ENCODE data around the gene DOCK2.

Gene DOCK2

GRCh38 chr5:169943026-169943425, 306.0 kb downstream of the DOCK2 start:
- TF ChIP-seq, protein P1, sequence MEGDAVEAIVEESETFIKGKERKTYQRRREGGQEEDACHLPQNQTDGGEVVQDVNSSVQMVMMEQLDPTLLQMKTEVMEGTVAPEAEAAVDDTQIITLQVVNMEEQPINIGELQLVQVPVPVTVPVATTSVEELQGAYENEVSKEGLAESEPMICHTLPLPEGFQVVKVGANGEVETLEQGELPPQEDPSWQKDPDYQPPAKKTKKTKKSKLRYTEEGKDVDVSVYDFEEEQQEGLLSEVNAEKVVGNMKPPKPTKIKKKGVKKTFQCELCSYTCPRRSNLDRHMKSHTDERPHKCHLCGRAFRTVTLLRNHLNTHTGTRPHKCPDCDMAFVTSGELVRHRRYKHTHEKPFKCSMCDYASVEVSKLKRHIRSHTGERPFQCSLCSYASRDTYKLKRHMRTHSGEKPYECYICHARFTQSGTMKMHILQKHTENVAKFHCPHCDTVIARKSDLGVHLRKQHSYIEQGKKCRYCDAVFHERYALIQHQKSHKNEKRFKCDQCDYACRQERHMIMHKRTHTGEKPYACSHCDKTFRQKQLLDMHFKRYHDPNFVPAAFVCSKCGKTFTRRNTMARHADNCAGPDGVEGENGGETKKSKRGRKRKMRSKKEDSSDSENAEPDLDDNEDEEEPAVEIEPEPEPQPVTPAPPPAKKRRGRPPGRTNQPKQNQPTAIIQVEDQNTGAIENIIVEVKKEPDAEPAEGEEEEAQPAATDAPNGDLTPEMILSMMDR (IDR thresholded peaks at IDR 0.05) = no peak
- Histone ChIP-seq H3K4me3 (no peak overlapping the region), H3K9me3 (no peaks in the 10 kb centered on the region), H3K27me3 (peaks cover 0 to 2% of the 10 kb centered on the region in 2 donors), H3K36me3 (no peaks in the 10 kb centered on the region), H3K4me1 (peaks cover 0 to 4% (median 0%) of the 10 kb centered on the region in 4 donors), H3K27ac (no peak overlapping the region)
- intact Hi-C loops (cut with DNase I; ENCODE audit: low total_unique reads) = no loop called here
- DNase-seq = no peak

DNA sequence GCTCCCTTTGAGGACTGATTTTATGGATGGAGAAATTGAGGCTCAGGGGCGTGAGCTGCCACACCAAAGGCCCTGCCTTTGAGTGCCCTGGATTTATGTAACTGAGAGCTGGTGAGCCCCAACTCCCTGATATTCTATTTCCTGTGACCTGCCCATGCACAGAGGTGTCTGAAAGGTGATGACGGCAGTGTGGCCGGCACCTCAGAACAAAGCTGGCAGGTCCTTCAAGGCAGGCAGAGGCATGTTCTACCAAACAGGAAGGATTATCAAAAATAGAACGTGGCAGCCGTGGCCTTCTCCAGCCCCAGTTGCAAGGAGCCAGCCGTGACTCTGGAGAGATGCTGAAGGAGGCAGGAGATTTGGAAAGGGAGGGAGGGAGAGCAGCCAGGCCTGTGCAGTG, 307.0 kb downstream of the DOCK2 start:
- Histone ChIP-seq H3K9me3 (no peaks in the 10 kb centered on the region), H3K27ac (no peak overlapping the region), H3K27me3 (peaks cover 0 to 2% of the 10 kb centered on the region in 2 donors), H3K4me1 (peaks cover 0 to 4% (median 0%) of the 10 kb centered on the region in 4 donors), H3K36me3 (no peaks in the 10 kb centered on the region), H3K4me3 (no peak overlapping the region)
- no peak for DNase-seq
- intact Hi-C loops (cut with DNase I; ENCODE audit: low total_unique reads) = no loop called here
- TF ChIP-seq, protein P1 (IDR thresholded peaks at IDR 0.05) = no peak

GRCh38 chr5:169944922-169945680, 308.0 kb downstream of the DOCK2 start:
- H3K36me3 ChIP-seq = no peaks in the 10 kb centered on the region
- peaks cover 0 to 4% (median 0%) of the 10 kb centered on the region in 4 donors for H3K4me1 ChIP-seq
- H3K27ac ChIP-seq = no peak overlapping the region
- intact Hi-C loops (cut with DNase I; ENCODE audit: low total_unique reads) = no loop called here
- no peaks in the 10 kb centered on the region for H3K27me3 ChIP-seq
- TF ChIP-seq, protein P1 (IDR thresholded peaks at IDR 0.05) = no peak
- no peak overlapping the region for H3K4me3 ChIP-seq
- H3K9me3 ChIP-seq = no peaks in the 10 kb centered on the region
- DNase-seq = no peak

DNA sequence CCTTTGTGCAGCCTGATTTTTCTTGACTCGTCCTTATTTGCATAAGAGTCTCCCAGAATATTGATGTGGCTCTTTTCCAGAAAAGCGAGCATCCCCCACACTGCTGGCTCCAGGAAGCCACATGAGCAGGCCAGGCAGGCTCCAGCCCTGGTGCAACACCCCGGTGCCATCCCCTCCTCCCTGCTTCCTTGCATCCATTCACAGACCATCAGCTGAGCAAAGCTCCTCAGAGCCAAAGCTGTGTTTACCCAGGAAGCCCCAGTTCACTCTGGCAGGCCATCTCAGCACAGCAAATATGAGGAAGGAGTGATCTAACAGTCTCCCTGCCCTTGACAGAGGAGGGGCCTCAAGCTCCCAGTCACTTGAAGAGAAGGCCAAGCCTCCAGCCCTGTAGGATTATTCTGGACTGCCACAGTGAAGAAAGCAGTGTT, 308.8 kb downstream of the DOCK2 start:
- no peaks in the 10 kb centered on the region for H3K27me3 ChIP-seq
- H3K36me3 ChIP-seq = no peaks in the 10 kb centered on the region
- no peaks in the 10 kb centered on the region for H3K9me3 ChIP-seq
- intact Hi-C loops (cut with DNase I; ENCODE audit: low total_unique reads) = no loop called here
- TF ChIP-seq, protein P1 (IDR thresholded peaks at IDR 0.05) = no peak
- H3K4me3 ChIP-seq = no peak overlapping the region
- no peak overlapping the region for H3K27ac ChIP-seq
- DNase-seq = peak in 1 of 2 donors; percentile 58
- peaks cover 0 to 4% (median 0%) of the 10 kb centered on the region in 4 donors for H3K4me1 ChIP-seq

- H3K27me3 ChIP-seq = no peaks in the 10 kb centered on the region
- no peak for DNase-seq
- intact Hi-C loops (cut with DNase I; ENCODE audit: low total_unique reads) = no loop called here
- peaks cover 0 to 4% (median 0%) of the 10 kb centered on the region in 4 donors for H3K4me1 ChIP-seq
- H3K9me3 ChIP-seq = no peaks in the 10 kb centered on the region
- no peaks in the 10 kb centered on the region for H3K36me3 ChIP-seq
- TF ChIP-seq, protein P1 (IDR thresholded peaks at IDR 0.05) = no peak
- no peak overlapping the region for H3K27ac ChIP-seq
- no peak overlapping the region for H3K4me3 ChIP-seq
Observed at GRCh38 chr5:169946743-169947295, 309.7 kb downstream of the DOCK2 start.

Data from tibial artery (tissue), 4 donors.